ELR (cell line): ENCODE data around the gene MRM1.

ENCODE experiments used
- DNase-seq: peaks from one replicate; pipeline ENCODE4 v3.0.0-alpha.2; 2015; ENCODE audit warnings: low read depth

The MRM1 gene

GRCh38 chr17:36632916-36633771 lies 31.8 kb downstream of the MRM1 start:
- DNase-seq, result no peak

- DNase-seq, result no peak
Measured at GRCh38 chr17:36640346-36640745, 39.0 kb downstream of the MRM1 start.

- no peak for DNase-seq
Measured at GRCh38 chr17:36640836-36641235, 39.5 kb downstream of the MRM1 start.

- no peak for DNase-seq
Measured at GRCh38 chr17:36641331-36641876, 40.0 kb downstream of the MRM1 start.

- no peak for DNase-seq
Measured at GRCh38 chr17:36641877-36642845, 40.8 kb downstream of the MRM1 start.

- DNase-seq, result no peak
Measured at GRCh38 chr17:36643086-36643685, 41.8 kb downstream of the MRM1 start.

- no peak for DNase-seq
Measured at GRCh38 chr17:36645422-36645821, 44.0 kb downstream of the MRM1 start.

GRCh38 chr17:36647636-36648035 lies 46.3 kb downstream of the MRM1 start:
- no peak for DNase-seq

- no peak for DNase-seq
Measured at GRCh38 chr17:36650096-36650775, 48.9 kb downstream of the MRM1 start.

GRCh38 chr17:36653374-36653773 lies 52.0 kb downstream of the MRM1 start:
- no peak for DNase-seq

GRCh38 chr17:36653856-36654255 lies 52.5 kb downstream of the MRM1 start:
- DNase-seq, result no peak

GRCh38 chr17:36655726-36656125 lies 54.3 kb downstream of the MRM1 start:
- no peak for DNase-seq

- no peak for DNase-seq
Measured at GRCh38 chr17:36657390-36657762, 56.0 kb downstream of the MRM1 start.

GRCh38 chr17:36657763-36658490 lies 56.5 kb downstream of the MRM1 start:
- DNase-seq, result no peak
